ENCODE data around the gene CLSTN3.

GRCh38 chr12:7146906-7147305 is 16.7 kb downstream of the CLSTN3 start:
- TF ChIP-seq, protein P1, sequence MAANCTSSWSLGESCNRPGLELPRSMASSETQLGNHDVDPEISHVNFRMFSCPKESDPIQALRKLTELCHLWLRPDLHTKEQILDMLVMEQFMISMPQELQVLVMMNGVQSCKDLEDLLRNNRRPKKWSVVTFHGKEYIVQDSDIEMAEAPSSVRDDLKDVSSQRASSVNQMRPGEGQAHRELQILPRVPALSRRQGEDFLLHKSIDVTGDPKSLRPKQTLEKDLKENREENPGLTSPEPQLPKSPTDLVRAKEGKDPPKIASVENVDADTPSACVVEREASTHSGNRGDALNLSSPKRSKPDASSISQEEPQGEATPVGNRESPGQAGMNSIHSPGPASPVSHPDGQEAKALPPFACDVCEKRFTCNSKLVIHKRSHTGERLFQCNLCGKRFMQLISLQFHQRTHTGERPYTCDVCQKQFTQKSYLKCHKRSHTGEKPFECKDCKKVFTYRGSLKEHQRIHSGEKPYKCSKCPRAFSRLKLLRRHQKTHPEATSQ (tag by site-specific recombination; IDR thresholded peaks at IDR 0.05), result no peak
- TF ChIP-seq CTCF (tag by site-specific recombination; IDR thresholded peaks at IDR 0.05), result no peak
- no peak for TF ChIP-seq ZNF169 (tag by site-specific recombination; IDR thresholded peaks at IDR 0.05)
- TF ChIP-seq INSM2 (tag by site-specific recombination; IDR thresholded peaks at IDR 0.05), result no peak
- no peak for TF ChIP-seq ZNF354C (tag by site-specific recombination; IDR thresholded peaks at IDR 0.05; ENCODE audit: borderline replicate concordance, low read depth)
- no peak for TF ChIP-seq ZNF10 (tag by site-specific recombination; IDR thresholded peaks at IDR 0.05)
- TF ChIP-seq, protein P2, sequence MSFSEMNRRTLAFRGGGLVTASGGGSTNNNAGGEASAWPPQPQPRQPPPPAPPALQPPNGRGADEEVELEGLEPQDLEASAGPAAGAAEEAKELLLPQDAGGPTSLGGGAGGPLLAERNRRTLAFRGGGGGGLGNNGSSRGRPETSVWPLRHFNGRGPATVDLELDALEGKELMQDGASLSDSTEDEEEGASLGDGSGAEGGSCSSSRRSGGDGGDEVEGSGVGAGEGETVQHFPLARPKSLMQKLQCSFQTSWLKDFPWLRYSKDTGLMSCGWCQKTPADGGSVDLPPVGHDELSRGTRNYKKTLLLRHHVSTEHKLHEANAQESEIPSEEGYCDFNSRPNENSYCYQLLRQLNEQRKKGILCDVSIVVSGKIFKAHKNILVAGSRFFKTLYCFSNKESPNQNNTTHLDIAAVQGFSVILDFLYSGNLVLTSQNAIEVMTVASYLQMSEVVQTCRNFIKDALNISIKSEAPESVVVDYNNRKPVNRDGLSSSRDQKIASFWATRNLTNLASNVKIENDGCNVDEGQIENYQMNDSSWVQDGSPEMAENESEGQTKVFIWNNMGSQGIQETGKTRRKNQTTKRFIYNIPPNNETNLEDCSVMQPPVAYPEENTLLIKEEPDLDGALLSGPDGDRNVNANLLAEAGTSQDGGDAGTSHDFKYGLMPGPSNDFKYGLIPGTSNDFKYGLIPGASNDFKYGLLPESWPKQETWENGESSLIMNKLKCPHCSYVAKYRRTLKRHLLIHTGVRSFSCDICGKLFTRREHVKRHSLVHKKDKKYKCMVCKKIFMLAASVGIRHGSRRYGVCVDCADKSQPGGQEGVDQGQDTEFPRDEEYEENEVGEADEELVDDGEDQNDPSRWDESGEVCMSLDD (tag by site-specific recombination; IDR thresholded peaks at IDR 0.05), result no peak
- TF ChIP-seq, protein P3, sequence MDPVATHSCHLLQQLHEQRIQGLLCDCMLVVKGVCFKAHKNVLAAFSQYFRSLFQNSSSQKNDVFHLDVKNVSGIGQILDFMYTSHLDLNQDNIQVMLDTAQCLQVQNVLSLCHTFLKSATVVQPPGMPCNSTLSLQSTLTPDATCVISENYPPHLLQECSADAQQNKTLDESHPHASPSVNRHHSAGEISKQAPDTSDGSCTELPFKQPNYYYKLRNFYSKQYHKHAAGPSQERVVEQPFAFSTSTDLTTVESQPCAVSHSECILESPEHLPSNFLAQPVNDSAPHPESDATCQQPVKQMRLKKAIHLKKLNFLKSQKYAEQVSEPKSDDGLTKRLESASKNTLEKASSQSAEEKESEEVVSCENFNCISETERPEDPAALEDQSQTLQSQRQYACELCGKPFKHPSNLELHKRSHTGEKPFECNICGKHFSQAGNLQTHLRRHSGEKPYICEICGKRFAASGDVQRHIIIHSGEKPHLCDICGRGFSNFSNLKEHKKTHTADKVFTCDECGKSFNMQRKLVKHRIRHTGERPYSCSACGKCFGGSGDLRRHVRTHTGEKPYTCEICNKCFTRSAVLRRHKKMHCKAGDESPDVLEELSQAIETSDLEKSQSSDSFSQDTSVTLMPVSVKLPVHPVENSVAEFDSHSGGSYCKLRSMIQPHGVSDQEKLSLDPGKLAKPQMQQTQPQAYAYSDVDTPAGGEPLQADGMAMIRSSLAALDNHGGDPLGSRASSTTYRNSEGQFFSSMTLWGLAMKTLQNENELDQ (tag by site-specific recombination; IDR thresholded peaks at IDR 0.05; ENCODE audit: low read depth), result no peak

Measured in HEK293 (cell line).